HL-60/S4 treated with retinoic acid at 250 ng/mL for 4 days and 3 days (cell line): ENCODE results near the gene NCS1.

Experiments
- in situ Hi-C: fragments of 300-500 bp; cut with MboI; formaldehyde crosslinking; loops from 2 replicates; pipeline ENCODE4 v1.7.0; 2022; ENCODE audit warnings: low sequenced_read_pairs

Gene NCS1

GRCh38 chr9:130235558-130236435, 63.6 kb downstream of the NCS1 start:
- in situ Hi-C loops, result loop anchor here (25.0 kb wide), 1 partner anchor 373 kb away; no protein-coding TSS in a partner anchor

- in situ Hi-C loops, result loop anchor here (25.0 kb wide), 1 partner anchor 374 kb away; no protein-coding TSS in a partner anchor
Observed at GRCh38 chr9:130236436-130236985, 64.3 kb downstream of the NCS1 start.

GRCh38 chr9:130237076-130237475, 64.9 kb downstream of the NCS1 start:
- in situ Hi-C loops, result loop anchor here (25.0 kb wide), 1 partner anchor 375 kb away; no protein-coding TSS in a partner anchor

GRCh38 chr9:130237763-130238524, 65.7 kb downstream of the NCS1 start:
- in situ Hi-C loops, result loop anchor here (25.0 kb wide), 1 partner anchor 376 kb away; no protein-coding TSS in a partner anchor

- in situ Hi-C loops, result loop anchor here (25.0 kb wide), 1 partner anchor 377 kb away; no protein-coding TSS in a partner anchor
Observed at GRCh38 chr9:130239363-130239695, 67.1 kb downstream of the NCS1 start.

- in situ Hi-C loops, result loop anchor here (25.0 kb wide), 1 partner anchor 377 kb away; no protein-coding TSS in a partner anchor
Observed at GRCh38 chr9:130239741-130240241, 67.6 kb downstream of the NCS1 start.

- in situ Hi-C loops, result loop anchor here (25.0 kb wide), 1 partner anchor 378 kb away; no protein-coding TSS in a partner anchor
Observed at GRCh38 chr9:130240410-130241197, 68.4 kb downstream of the NCS1 start.

- in situ Hi-C loops, result loop anchor here (25.0 kb wide), 1 partner anchor 379 kb away; no protein-coding TSS in a partner anchor
Observed at GRCh38 chr9:130241198-130241535, 69.0 kb downstream of the NCS1 start.

GRCh38 chr9:130242270-130243014, 70.2 kb downstream of the NCS1 start:
- in situ Hi-C loops, result loop anchor here (25.0 kb wide), 1 partner anchor 380 kb away; no protein-coding TSS in a partner anchor

- in situ Hi-C loops, result loop anchor here (25.0 kb wide), 1 partner anchor 381 kb away; no protein-coding TSS in a partner anchor
Observed at GRCh38 chr9:130243015-130243881, 71.0 kb downstream of the NCS1 start.

GRCh38 chr9:130243882-130244170, 71.6 kb downstream of the NCS1 start:
- in situ Hi-C loops, result loop anchor here (25.0 kb wide), 1 partner anchor 382 kb away; no protein-coding TSS in a partner anchor

- in situ Hi-C loops, result loop anchor here (25.0 kb wide), 1 partner anchor 382 kb away; no protein-coding TSS in a partner anchor
Observed at GRCh38 chr9:130244548-130245165, 72.5 kb downstream of the NCS1 start.

- in situ Hi-C loops, result loop anchor here (25.0 kb wide), 1 partner anchor 383 kb away; no protein-coding TSS in a partner anchor
Observed at GRCh38 chr9:130245474-130245873, 73.3 kb downstream of the NCS1 start.

GRCh38 chr9:130246126-130246525, 73.9 kb downstream of the NCS1 start:
- in situ Hi-C loops, result loop anchor here (25.0 kb wide), 1 partner anchor 384 kb away; no protein-coding TSS in a partner anchor

- in situ Hi-C loops, result no loop called here
Observed at GRCh38 chr9:130254747-130255630, 82.8 kb downstream of the NCS1 start.

- in situ Hi-C loops, result no loop called here
Observed at GRCh38 chr9:130255631-130256134, 83.5 kb downstream of the NCS1 start.

GRCh38 chr9:130256644-130257043, 84.4 kb downstream of the NCS1 start:
- in situ Hi-C loops, result no loop called here
